ENCODE measurements around the gene KRTAP9-1. TPM values are rescaled to one million over a fixed set of nuclear protein-coding genes. Genes with fewer than 3 reads are reported as not detected.

Gene KRTAP9-1
- total and polyA plus RNA-seq, 2 donors (not counting 1 experiment from before 2014, with no cell fraction given) = not detected

DNA sequence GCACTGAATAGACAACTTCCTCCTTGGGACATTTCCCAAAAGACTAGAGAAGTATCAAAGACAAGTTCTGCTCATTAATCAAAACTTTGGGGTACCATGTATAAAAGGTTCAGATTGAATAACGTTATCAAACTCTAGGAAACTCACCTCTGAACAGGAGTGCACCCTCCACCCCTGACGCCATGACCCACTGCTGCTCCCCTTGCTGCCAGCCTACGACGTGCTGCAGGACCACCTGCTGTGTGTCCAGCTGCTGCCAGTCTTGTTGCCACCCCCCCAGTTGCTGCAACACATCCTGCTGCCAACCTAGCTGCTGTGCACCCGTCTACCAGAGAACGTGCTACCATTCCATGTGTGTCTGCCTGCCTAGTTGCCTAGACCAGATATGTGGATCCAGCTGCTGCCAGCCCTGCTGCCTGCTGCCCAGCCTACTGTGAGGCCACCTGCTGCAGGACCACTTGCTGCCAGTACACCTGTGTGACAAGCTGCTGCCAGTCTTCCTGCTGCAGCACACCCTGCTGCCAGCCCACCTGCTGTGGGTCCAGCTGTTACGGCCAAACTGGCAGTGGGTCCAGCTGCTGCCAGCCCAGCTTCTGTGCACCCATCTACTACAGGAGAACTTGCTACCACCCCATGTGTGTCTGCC, 23.0 kb downstream of the KRTAP9-1 start:
- Histone ChIP-seq H3K9me3 (ENCODE audit: control insufficient read depth, insufficient read depth, low read depth, low read length) (no peaks in the 10 kb centered on the region), H3K27me3 (ENCODE audit: control insufficient read depth, insufficient read depth, low read length) (no peaks in the 10 kb centered on the region), H3K36me3 (ENCODE audit: control insufficient read depth, insufficient read depth, low read length) (no peaks in the 10 kb centered on the region), H3K27ac (ENCODE audit: insufficient read depth, low read length) (no peak overlapping the region), H3K4me2 (ENCODE audit: extremely low read depth, insufficient read depth, low read length) (no peak overlapping the region), H4K20me1 (ENCODE audit: control insufficient read depth, extremely low read depth, insufficient read depth, low read length) (no peaks in the 10 kb centered on the region), H3K4me3 (replicated peaks in 1 of 4; ENCODE audit: control extremely low read depth in 1 of 4, insufficient read depth in 1 of 4, low read depth in 3 of 4, low read length in 4 of 4) (no peak overlapping the region), H3K79me2 (ENCODE audit: control insufficient read depth, insufficient read depth, low read length) (no peaks in the 10 kb centered on the region), H3K4me1 (ENCODE audit: control insufficient read depth, extremely low read depth, insufficient read depth, low read length) (no peaks in the 10 kb centered on the region), H3K9ac (ENCODE audit: insufficient read depth, low read length) (no peak overlapping the region), H2AFZ (ENCODE audit: low read length) (no peak overlapping the region)
- TF ChIP-seq EZH2 (IDR thresholded peaks at IDR 0.05; ENCODE audit: low read length, missing control alignments) (no peak), CTCF (conservative IDR thresholded peaks at IDR 0.05 in 1 of 2, IDR thresholded peaks at IDR 0.05 in 1 of 2; ENCODE audit: low read depth in 1 of 2, low read length in 2 of 2) (no peak)
- DNase-seq (ENCODE audit: low read depth in 2 of 2) = no peak

DNA sequence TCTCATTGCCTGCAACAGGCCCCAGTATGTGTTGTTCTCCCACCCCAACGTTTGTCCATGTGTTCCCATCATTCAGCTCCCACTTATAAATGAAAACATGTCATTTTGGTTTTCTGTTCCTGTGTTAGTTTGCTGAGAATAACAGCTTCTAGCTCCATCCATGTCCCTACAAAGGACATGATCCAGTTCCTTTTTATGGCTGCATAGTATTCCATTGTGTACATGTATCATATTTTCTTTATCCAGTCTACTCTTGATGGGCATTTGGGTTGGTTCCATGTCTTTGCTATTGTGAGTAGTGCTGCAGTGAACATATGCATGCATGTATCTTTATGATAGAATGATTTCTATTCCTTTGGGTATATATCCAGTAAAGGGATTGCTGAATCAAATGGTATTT, 26.0 kb downstream of the KRTAP9-1 start:
- no peak overlapping the region for H3K27ac ChIP-seq (ENCODE audit: insufficient read depth, low read length)
- TF ChIP-seq CTCF (conservative IDR thresholded peaks at IDR 0.05 in 1 of 2, IDR thresholded peaks at IDR 0.05 in 1 of 2; ENCODE audit: low read depth in 1 of 2, low read length in 2 of 2) (no peak), EZH2 (IDR thresholded peaks at IDR 0.05; ENCODE audit: low read length, missing control alignments) (no peak)
- no peak overlapping the region for H2AFZ ChIP-seq (ENCODE audit: low read length)
- DNase-seq (ENCODE audit: low read depth in 2 of 2) = no peak
- no peaks in the 10 kb centered on the region for H4K20me1 ChIP-seq (ENCODE audit: control insufficient read depth, extremely low read depth, insufficient read depth, low read length)
- no peaks in the 10 kb centered on the region for H3K36me3 ChIP-seq (ENCODE audit: control insufficient read depth, insufficient read depth, low read length)
- no peaks in the 10 kb centered on the region for H3K4me1 ChIP-seq (ENCODE audit: control insufficient read depth, extremely low read depth, insufficient read depth, low read length)
- H3K4me2 ChIP-seq (ENCODE audit: extremely low read depth, insufficient read depth, low read length) = no peak overlapping the region
- H3K79me2 ChIP-seq (ENCODE audit: control insufficient read depth, insufficient read depth, low read length) = no peaks in the 10 kb centered on the region
- no peaks in the 10 kb centered on the region for H3K9me3 ChIP-seq (ENCODE audit: control insufficient read depth, insufficient read depth, low read depth, low read length)
- no peaks in the 10 kb centered on the region for H3K27me3 ChIP-seq (ENCODE audit: control insufficient read depth, insufficient read depth, low read length)
- H3K9ac ChIP-seq (ENCODE audit: insufficient read depth, low read length) = no peak overlapping the region
- no peak overlapping the region for H3K4me3 ChIP-seq (replicated peaks in 1 of 4; ENCODE audit: control extremely low read depth in 1 of 4, insufficient read depth in 1 of 4, low read depth in 3 of 4, low read length in 4 of 4)

DNA sequence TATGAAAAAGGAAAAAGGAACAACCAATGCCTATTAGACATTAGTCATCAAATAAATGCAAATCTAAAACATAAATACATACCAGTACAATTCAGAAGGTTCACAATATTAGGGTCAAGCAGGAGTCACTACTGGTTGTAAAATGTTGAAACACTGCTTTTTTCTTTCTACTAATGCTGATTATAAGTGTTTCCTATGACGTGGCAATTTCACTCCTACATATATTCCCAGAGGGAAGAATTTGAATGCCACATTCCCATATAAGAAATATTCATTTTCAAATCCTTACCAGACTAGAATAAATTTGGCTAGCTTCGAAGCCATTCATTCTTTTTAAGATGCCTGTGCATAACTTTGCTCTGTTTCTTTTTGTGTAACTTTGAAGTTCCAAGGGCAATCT, 34.1 kb downstream of the KRTAP9-1 start:
- no peak for TF ChIP-seq EZH2 (IDR thresholded peaks at IDR 0.05; ENCODE audit: low read length, missing control alignments)
- TF ChIP-seq CTCF (conservative IDR thresholded peaks at IDR 0.05 in 1 of 2, IDR thresholded peaks at IDR 0.05 in 1 of 2; ENCODE audit: low read depth in 1 of 2, low read length in 2 of 2) = no peak
- Histone ChIP-seq H3K36me3 (ENCODE audit: control insufficient read depth, insufficient read depth, low read length) (no peaks in the 10 kb centered on the region), H3K4me3 (replicated peaks in 1 of 4; ENCODE audit: control extremely low read depth in 1 of 4, insufficient read depth in 1 of 4, low read depth in 3 of 4, low read length in 4 of 4) (no peak overlapping the region), H3K4me2 (ENCODE audit: extremely low read depth, insufficient read depth, low read length) (no peak overlapping the region), H2AFZ (ENCODE audit: low read length) (no peak overlapping the region), H4K20me1 (ENCODE audit: control insufficient read depth, extremely low read depth, insufficient read depth, low read length) (no peaks in the 10 kb centered on the region), H3K4me1 (ENCODE audit: control insufficient read depth, extremely low read depth, insufficient read depth, low read length) (no peaks in the 10 kb centered on the region), H3K79me2 (ENCODE audit: control insufficient read depth, insufficient read depth, low read length) (no peaks in the 10 kb centered on the region), H3K9me3 (ENCODE audit: control insufficient read depth, insufficient read depth, low read depth, low read length) (no peaks in the 10 kb centered on the region), H3K27ac (ENCODE audit: insufficient read depth, low read length) (no peak overlapping the region), H3K9ac (ENCODE audit: insufficient read depth, low read length) (no peak overlapping the region), H3K27me3 (ENCODE audit: control insufficient read depth, insufficient read depth, low read length) (no peaks in the 10 kb centered on the region)
- DNase-seq (ENCODE audit: low read depth in 2 of 2) = no peak
